ENCODE measurements around the gene FASTKD2. TPM values are rescaled to one million over a fixed set of nuclear protein-coding genes. Genes with fewer than 3 reads are reported as not detected.
"Not testable (repeated sequence)": the region's sequence is repeated elsewhere in the genome, so short reads cannot be mapped to it uniquely, and the experiment has no call there.

FASTKD2 gene
- total RNA-seq, 1 experiment from 2014 or later, result 55.6 TPM

- no peak for DNase-seq (ENCODE audit: extremely low read depth, low read depth)
These were observed 19.4 kb downstream of the FASTKD2 start for GRCh38 chr2:206784559-206785353.

- no peak for DNase-seq (ENCODE audit: extremely low read depth, low read depth)
These were observed 25.0 kb downstream of the FASTKD2 start for GRCh38 chr2:206790311-206790935.

- no peak for DNase-seq (ENCODE audit: extremely low read depth, low read depth)
These were observed 27.2 kb downstream of the FASTKD2 start for GRCh38 chr2:206792645-206793044.

- DNase-seq (ENCODE audit: extremely low read depth, low read depth), result no peak
These were observed 32.0 kb downstream of the FASTKD2 start for GRCh38 chr2:206797376-206797775.

- DNase-seq (ENCODE audit: extremely low read depth, low read depth), result no peak
These were observed 32.6 kb downstream of the FASTKD2 start for GRCh38 chr2:206798000-206798399.

GRCh38 chr2:206799083-206799482 is 33.7 kb downstream of the FASTKD2 start:
- peak; percentile 47 for DNase-seq (ENCODE audit: extremely low read depth, low read depth)

- peak; percentile 73 for DNase-seq (ENCODE audit: extremely low read depth, low read depth)
These were observed 35.4 kb downstream of the FASTKD2 start for GRCh38 chr2:206800506-206801417.

- DNase-seq (ENCODE audit: extremely low read depth, low read depth), result no peak
These were observed 36.2 kb downstream of the FASTKD2 start for GRCh38 chr2:206801418-206802189.

- no peak for DNase-seq (ENCODE audit: extremely low read depth, low read depth)
These were observed 37.5 kb downstream of the FASTKD2 start for GRCh38 chr2:206802654-206803514.

GRCh38 chr2:206804326-206804725 is 38.9 kb downstream of the FASTKD2 start:
- DNase-seq (ENCODE audit: extremely low read depth, low read depth), result no peak

GRCh38 chr2:206805887-206806607 is 40.6 kb downstream of the FASTKD2 start:
- DNase-seq (ENCODE audit: extremely low read depth, low read depth), result no peak

- DNase-seq (ENCODE audit: extremely low read depth, low read depth), result not testable (repeated sequence)
These were observed 42.2 kb downstream of the FASTKD2 start for GRCh38 chr2:206807624-206808023.

GRCh38 chr2:206812471-206812870 is 47.1 kb downstream of the FASTKD2 start:
- DNase-seq (ENCODE audit: extremely low read depth, low read depth), result not testable (repeated sequence)

GRCh38 chr2:206814498-206814897 is 49.1 kb downstream of the FASTKD2 start:
- DNase-seq (ENCODE audit: extremely low read depth, low read depth), result no peak

- DNase-seq (ENCODE audit: extremely low read depth, low read depth), result no peak
These were observed 55.4 kb downstream of the FASTKD2 start for GRCh38 chr2:206820807-206821206.

- DNase-seq (ENCODE audit: extremely low read depth, low read depth), result no peak
These were observed 57.8 kb downstream of the FASTKD2 start for GRCh38 chr2:206823178-206823577.

GRCh38 chr2:206824087-206824618 is 58.7 kb downstream of the FASTKD2 start:
- no peak for DNase-seq (ENCODE audit: extremely low read depth, low read depth)

- DNase-seq (ENCODE audit: extremely low read depth, low read depth), result no peak
These were observed 59.6 kb downstream of the FASTKD2 start for GRCh38 chr2:206824993-206825392.
